Measurements from ENCODE around the gene NCF2.

NCF2 gene

DNA sequence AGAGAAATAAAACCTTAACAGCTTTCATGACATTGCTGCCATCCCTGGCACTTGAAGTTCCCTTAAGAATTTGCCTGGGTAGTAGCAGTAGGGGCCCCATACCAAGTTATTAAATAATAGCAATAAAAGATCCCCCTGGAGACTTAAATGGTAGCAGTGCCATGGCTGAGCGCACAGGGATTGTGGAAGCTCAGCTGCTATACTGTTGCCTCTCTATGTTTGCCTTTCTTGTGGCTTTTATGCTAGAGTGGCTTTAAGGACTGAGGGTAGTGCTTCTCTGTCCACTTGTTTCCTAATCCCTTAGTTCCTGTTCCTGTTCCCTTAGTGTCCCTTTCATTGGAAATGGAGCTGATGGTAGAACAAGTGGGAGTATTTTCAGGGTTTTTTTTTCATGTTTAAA is 42.1 kb downstream of the NCF2 start:
- no peak for DNase-seq

DNA sequence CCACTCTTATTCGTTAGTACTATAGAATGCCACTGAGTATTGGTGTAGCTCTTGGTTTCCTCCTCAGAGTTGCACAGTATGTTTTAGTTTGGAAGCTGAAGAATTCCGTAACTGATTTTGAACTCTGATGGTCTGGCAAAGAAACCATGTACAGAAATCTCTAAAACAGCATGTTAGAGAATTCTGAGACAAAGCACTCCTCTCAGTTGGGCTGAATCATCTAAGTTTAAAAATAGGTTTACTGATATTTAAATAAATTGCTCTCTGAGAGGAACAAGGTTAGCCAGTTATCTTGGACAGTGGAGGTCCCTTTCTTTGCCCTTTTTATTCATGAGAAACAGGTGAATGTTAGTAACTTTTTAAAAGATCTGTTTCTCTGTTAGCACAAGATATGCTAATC is 43.8 kb downstream of the NCF2 start:
- DNase-seq: no peak

- no peak for DNase-seq
Observed at GRCh38 chr1:183544598-183545297, 45.5 kb downstream of the NCF2 start.

- no peak for DNase-seq
Observed at GRCh38 chr1:183543619-183544204, 46.5 kb downstream of the NCF2 start.

GRCh38 chr1:183537405-183537804 is 52.9 kb downstream of the NCF2 start:
- no peak for DNase-seq

GRCh38 chr1:183533617-183534174 is 56.6 kb downstream of the NCF2 start:
- no peak for DNase-seq

GRCh38 chr1:183528577-183528976 is 61.7 kb downstream of the NCF2 start:
- no peak for DNase-seq

- no peak for DNase-seq
Observed at GRCh38 chr1:183522104-183522503, 68.2 kb downstream of the NCF2 start.

- DNase-seq: no peak
Observed at GRCh38 chr1:183520379-183520778, 69.9 kb downstream of the NCF2 start.

- DNase-seq: no peak
Observed at GRCh38 chr1:183517401-183517800, 72.9 kb downstream of the NCF2 start.

GRCh38 chr1:183516725-183517124 is 73.5 kb downstream of the NCF2 start:
- no peak for DNase-seq

DNA sequence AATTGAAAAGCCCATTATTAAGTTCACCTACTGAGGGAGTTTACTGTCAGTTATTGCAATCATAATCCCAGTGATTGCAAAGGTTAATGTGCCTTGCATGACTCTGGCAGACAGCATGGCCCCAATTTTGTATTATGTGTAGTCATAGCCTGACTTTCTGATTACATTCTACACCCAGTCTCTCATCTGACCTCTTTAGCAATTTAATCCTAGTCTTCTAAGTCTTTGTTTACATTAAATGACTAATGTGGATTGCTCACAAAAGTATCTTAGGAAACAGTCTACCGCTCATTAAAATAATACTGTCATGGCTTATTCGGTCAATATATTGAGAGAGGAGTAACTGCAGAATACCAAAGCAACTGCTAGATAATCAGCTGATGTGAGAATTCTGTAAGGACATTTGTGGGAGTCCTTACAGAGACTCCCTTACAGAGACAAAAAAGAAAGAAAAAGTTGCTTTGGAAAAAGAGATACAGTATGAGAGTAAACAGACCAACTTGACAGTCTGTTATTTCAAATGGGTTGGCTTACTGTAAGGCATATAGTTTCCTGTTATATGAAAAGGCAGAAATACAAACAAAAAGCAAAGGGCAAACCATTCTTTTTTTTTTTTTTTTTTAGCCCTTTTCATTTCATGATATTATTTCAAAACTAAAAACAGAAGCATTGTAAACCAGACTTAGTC is 75.1 kb downstream of the NCF2 start:
- no peak for DNase-seq

DNA sequence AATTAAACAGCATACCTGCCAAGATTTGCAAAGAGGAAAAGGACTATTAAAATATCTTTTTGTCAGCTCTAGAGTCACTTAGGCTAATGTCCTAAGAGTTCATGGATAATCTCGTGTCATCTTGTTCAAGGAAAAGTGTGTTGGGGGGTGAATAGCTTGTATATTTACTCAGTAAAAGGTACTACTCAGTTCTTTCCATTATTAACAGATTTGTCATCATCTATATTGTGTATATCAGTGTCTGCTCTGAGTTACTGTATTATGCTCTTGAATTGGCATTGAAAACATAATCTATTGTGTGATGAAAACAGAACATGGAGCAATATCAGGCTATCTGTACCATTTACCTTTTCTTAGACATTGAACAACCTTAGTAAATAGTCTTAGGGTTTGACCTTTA is 76.0 kb downstream of the NCF2 start:
- DNase-seq: no peak

DNA sequence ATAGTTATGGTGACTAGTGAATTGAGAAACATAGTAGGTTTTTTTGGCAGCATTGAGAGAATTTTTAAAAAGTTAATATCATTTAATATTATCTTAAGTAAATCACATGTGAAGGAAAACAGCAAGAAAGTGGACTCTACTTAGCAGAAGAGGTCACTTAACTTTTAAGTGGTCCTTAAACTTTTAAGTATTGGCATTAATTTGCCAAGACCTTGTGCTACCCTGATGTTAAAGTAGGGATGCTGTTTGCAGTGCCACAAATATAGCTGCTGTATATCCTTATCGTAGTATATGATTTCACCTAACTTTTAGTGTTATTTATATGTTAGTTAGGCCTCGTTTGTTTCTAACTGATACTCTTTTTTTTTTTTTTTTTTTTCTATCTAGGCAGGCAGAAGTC is 77.8 kb downstream of the NCF2 start:
- DNase-seq: no peak

DNA sequence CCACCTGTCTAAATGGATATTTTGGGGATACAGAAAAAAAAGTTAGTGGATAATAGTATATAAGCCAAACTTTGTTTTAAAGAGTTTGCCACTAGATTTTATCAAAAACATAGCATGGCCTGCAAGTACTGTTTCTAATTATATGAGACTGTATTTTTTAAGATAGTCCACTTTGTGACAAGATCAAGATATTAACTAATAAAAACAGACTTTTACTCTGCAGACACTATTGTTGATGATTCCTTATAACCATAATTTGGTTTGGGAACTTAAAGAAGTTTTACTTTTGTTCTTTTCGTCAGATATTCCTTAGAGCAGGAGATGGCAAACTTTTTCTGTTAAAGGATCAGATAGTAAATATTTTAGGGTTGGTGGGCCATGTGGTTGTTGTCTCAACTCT is 81.6 kb downstream of the NCF2 start:
- DNase-seq: no peak

- no peak for DNase-seq
Observed at GRCh38 chr1:183506561-183506960, 83.7 kb downstream of the NCF2 start.
